ENCODE measurements around the gene DBF4B. TPM values are rescaled to one million over a fixed set of nuclear protein-coding genes. Genes with fewer than 3 reads are reported as not detected.
"Not testable (repeated sequence)": the region's sequence is repeated elsewhere in the genome, so short reads cannot be mapped to it uniquely, and the experiment has no call there.

DBF4B gene, protein sequence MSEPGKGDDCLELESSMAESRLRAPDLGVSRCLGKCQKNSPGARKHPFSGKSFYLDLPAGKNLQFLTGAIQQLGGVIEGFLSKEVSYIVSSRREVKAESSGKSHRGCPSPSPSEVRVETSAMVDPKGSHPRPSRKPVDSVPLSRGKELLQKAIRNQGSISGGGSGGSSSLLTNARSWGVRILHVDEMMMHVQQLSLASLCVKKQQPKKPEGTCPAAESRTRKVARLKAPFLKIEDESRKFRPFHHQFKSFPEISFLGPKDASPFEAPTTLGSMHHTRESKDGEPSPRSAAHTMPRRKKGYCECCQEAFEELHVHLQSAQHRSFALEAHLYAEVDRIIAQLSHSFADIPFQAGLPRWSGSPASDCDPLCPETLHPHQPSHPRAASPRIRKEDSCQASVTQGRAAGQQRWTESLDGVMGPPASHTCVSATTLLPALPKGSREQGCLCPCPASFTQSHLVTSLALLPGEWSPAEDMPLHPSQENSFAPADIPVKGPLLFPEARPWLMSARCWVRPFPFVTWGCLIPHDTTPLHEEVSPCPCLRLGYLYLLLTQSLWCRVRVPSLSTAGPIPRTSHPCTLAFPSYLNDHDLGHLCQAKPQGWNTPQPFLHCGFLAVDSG
- polyA plus RNA-seq (2013, experiment 1 of 2; ENCODE audit: insufficient read length): 8.7 TPM
- 9.4 TPM for polyA plus RNA-seq (2013, experiment 2 of 2; ENCODE audit: insufficient read length)

DNA sequence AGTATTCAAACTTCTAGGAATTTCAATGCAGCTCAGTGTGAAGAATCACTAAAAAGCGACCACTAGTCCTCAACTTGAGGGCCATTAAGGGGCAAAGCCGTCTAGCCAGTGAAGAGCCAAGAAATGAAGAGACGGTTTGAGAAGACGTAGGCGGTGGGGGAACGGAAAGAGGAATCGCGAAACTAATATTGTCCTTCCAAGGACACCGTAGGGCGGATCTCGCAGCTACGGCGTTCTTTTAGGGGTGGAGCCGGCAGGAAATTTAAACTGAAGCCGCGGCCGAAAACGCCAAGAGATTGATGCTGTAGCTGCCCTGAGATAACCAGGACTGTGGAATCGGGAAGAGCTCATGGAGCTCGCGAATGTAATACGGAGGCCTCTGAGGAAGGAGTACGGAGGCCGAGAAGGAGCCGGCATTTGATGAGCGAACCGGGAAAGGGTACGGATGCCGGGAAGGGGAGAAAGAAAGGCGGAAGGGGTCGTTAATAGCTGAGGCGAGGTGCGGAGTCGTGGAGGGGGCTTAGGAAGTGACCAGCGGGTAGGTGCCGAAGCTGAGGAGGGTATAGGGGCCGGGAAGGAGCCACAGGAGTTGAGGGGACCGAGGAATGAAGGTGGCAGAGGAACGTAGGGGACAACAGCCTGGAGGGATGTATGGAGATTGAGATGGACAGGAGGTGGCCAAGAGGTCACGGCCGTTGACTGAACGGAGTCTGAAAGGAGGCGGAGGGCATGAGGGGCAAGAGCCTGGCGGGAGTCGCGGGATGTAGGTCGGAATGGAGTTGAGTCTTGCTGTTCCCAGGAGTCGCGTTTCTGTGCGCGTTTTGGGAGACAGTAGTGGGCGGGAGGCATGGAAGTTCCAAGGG is at the start of gene DBF4B:
TSS of gene DBF4B (plus strand) at position 265 of the 863 bp plus-strand sequence. CDS start at position 421, 156 bp downstream.
- peak; percentile 93 for DNase-seq

DNA sequence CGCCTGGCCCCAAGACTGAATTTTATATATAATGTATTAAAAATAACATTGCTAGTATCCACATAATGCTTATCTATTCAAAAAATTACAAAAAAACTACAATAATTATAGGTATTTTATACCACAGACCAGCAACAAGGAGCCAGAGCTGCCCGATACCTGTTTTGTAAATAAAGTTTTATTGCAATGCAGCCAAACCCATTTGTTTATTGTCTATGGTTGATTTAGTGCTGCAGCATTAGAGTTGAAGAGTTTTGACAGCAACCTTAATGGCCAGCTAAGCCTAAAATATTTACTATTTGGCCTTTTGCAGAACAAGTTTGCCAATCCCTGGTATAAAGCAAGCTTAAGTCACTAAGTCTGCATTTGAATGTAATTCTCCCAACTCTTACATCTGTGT is 46.6 kb upstream of the DBF4B start:
- no peak for DNase-seq

DNA sequence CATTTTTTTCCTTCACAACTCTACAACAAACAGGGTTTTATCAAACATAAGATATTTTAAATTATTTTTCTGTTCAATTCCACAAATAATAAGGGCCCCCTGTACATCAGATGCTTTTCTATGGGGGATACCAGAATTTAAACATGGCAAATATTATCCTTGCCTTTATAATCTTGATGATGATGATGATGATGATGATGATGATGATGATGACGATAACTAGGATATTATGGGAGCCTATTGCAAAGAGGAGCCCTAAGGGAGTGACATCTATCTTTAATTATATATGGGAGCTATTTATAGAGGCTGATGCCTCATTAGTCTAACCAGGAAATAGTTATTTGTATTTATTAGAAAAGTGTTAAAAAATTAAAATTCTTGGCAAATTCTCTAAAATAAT is 45.4 kb upstream of the DBF4B start:
- no peak for DNase-seq

DNA sequence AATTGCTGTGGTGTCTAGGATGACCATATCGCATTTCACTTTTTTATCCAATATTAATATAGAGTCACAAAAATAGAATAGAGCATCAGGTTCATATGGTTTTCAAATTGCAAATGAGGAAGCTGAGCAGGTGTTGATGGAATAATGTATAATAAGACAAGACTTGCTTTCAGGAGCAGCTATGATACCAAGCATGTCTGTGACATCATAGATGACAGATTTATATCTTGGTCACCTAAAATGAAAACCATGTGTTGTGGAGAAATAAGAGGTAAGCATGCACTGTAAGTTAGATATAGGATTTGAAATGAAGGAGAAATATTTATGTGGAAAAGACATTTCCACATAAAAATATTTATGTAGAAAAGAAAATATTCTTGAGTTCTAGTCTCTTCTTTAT is 43.6 kb upstream of the DBF4B start:
- peak; percentile 9 for DNase-seq

DNA sequence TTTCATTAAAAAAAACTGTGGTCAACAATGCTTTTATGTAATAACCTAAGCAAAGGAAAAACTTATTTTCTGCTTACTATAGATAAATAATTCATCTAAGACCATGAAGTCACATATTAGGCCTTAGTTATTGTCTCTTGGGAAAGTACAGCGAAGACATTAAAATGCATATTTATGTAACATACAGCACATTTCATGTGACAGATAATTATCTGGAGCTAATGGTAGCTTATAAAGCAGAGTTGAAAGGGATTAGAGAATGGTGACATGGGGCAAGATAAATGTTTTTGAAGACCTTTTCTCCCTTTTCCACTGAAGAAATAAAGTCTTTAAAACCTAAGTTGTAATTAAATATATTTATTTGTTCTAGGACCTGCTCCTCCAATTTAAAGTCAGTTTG is 42.5 kb upstream of the DBF4B start:
- DNase-seq: no peak

DNA sequence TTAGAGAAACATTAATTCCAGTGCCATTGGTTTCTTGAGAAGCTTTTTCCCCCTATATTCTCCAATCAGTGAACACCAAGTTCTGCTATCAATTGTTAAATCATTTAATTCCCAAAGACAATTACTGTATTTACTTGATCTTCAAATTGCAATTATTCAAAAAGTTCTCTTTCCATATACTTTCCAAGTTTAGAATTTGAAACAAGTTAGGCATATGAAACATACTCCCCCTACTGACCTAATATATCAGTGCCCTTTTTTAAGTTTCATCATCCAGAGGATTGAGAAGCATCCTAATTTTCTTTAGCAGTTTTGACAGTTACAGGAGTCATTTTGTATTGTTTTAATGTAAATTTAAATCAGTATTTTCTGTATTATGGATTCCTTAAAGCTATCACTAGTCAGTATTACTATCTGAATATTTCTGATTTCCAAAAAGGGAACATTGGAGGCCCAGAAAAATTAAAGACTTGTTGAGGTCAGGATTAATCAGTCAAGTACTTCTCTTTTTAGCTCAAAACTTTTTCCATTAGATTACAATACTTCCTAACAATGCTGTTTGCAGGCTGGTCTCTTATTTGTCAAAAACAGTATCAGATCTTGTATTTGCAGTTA is 35.9 kb upstream of the DBF4B start:
- peak; percentile 47 for DNase-seq

DNA sequence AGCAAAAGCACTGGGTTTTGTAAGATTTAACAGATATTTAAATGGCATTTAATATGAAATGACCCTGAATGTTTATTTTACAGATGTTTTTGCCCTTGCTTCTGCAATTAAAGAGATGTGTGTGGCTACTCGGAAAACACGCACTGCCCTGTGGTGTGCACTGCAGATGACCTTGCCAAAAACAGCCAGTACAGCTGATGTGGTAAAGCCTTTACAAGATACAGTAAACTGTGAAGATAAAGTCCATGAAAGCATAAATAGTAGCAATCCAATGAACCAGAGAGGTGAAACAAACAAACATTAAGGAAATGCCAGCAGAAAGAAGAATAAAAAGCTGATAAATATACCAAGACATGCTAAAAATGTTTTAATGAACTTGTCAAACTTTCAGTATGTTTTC is 34.6 kb upstream of the DBF4B start:
- no peak for DNase-seq

DNA sequence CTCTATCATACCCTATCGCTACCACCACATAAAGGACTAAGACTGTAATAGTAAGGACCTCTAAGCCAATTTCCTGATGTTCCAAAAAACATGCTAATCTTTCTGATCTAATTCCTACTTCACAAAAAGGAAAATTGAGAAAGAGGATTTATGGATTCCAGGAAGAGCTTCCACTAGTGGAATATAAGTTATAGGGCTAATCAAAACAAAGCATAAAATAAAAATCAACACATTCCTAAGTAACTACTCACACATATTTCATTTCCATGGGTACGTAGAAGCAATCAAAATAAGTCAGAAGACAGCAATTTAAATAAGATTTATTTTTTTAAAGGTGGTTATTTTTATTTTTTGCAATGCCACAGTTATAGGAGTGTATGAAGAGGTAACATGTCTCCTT is 31.3 kb upstream of the DBF4B start:
- DNase-seq: peak; percentile 28

DNA sequence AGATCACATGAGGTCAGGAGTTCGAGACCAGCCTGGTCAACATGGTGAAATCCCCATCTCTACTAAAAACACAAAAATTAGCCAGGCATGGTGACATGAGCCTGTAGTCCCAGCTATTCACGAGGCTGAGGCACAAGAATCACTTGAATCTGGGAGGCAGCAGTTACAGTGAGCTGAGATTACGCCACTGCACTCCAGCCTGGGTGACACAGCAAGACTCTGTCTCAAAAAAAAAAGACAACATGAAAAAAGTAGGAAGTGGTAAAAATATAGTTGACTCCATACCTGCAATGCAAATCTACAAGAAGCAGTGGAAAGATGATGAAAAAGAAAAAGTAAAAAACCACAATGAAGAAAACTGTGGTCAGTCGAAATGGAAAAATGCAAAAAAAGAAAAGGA is 25.2 kb upstream of the DBF4B start:
- DNase-seq: not testable (repeated sequence)

DNA sequence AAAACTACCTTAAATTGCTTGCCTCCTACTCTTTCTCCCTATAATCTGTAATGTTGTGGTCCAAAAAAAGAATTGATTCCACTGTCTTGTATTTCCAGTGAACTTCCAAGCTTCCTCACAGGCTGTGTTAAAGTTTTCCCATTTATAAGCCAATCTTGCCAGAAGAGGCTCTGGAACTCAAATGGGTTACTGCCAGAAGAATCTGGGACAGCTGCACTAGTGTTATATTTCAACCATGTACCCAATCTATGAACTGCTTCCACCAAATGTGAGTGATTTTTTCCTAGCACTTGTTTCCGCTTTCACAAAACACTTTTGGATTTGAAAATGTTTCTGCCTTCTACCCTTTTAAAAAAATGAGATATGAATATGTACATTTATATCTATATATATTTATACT is 20.7 kb upstream of the DBF4B start:
- no peak for DNase-seq

DNA sequence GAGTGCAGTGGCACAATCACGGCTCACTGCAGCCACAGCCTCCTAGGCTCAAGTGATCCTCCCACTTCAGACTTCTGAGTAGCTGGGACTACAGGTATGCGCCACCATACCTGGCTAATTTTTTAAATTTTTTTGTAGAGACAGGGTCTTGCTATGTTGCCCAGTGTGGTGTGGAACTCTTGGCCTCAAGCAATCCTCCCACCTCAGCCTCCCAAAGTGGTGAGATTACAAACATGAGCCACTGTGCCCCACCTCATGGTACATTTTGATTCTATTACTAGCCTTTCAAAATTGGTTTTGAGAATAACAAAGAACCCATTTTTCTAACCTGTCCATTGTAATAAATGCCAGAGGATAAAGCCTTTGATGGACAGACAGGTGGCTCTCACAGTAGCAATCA is 20.3 kb upstream of the DBF4B start:
- DNase-seq: no peak

DNA sequence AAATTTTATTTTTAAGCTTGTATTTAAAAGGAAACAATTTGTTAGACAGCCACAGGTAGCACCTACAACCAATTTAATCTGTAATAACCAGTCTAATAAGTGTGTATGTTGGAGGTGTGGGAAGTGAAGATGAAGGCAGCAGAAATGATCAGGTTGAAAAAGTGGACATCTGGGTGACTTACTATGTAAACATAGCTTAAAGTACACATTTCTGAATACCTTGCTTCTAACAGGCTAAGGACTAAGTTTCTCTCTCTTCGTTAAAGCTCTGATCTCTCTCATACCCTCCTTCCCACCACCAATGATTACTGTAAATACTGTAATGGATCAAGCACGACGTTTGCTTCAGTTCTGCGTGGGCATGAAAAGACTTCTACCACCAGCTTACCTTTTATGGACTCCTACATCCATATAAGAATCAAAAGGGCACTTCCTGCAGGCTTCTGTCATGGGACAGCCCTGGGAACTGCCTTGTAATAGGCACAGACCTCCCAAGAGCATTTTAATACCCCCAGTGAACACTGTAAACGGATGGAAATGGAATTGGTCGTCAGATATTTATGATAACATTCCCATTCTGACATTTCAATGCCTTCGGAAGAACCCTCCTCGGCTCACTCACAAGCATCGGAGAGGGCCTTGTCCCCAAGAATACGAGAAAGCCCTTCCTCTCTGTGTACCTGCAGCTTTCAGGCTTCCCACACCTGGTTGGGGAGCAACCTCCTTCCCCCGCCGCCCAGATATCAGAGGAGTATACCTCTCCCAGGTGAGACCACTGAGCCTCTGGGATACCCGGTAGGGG is 19.6 kb upstream of the DBF4B start:
- no peak for DNase-seq

DNA sequence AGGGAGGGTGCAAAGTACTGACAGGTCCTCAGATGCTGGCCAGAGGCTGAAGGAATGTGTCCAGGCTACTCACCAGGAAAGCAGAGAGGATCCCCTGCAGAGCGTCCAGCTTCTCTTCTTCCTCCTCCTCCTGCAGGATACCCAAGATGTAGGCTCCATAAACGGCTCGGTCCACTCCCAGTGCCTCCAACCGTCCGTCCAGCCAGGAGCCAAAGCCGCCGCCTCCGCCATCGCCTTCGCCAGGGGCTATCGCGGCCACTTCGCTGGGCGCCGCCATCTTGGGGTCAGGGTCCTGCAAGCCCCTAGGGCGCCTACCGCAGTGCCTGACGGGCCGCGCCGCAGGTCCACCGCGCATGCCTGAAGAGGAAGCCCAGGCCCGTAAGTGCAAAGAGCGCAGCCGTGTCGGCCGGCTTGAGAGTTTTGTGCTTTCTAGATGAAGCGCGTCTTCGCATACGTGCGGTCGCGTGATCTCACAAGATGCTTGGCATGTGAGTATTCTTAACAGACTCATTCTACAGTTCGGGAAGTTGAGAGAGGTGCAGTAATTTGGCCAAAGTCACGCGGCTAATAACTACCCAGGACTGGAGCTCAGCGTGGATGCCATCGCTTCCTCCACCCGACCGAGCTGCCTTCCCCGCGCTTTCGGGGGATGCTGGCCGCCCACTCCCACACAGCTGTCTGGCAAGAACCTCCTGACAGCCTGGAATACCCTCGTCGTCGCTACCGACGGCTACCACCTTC is 18.8 kb upstream of the DBF4B start, which contains the start of gene CCDC43:
TSS of gene CCDC43 (minus strand) at position 300 of the 741 bp plus-strand sequence. CDS start at position 277, 23 bp downstream.
- DNase-seq: peak; percentile 94

DNA sequence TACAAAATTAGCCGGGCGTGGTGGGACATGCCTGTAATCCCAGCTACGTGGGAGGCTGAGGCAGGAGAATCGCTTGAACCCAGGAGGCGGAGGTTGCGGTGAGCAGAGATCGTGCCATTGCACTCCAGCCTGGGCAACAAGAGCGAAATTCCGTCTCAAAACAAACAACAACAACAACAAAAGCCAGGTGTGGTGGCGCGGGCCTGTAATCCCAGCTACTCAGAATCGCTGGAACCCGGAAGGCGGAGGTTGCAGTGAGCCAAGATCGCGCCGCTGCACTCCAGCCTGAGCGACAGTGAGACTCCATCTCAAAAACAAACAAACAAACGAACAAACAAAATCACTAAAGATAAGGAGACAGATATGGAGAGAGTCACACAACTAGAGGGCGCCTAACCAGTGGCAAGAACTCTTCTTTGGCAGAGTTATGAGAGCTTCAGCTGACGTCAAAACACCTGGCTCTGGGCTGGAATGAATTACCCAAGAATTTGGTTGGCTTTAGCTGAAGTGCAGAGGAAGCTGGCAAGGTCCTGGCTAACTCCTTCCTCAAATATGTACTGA is 17.6 kb upstream of the DBF4B start:
- DNase-seq: peak; percentile 24

DNA sequence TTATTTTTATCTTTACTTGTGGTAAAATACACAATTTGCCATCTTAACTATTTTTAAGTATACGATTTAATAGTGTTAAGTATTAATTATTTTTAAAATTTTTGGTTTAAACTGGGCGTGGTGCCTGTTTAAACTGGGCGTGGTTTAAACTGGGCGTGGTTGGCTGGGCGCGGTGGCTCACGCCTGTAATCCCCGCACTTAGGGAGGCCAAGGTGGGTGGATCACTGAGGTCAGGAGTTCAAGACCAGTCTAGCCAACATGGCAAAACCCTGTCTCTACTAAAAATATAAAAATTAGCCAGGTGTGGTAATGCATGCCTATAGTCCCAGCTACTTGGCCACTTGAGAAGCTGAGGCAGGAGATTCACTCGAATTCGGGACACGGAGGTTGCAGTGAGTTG is 14.9 kb upstream of the DBF4B start:
- DNase-seq: no peak

DNA sequence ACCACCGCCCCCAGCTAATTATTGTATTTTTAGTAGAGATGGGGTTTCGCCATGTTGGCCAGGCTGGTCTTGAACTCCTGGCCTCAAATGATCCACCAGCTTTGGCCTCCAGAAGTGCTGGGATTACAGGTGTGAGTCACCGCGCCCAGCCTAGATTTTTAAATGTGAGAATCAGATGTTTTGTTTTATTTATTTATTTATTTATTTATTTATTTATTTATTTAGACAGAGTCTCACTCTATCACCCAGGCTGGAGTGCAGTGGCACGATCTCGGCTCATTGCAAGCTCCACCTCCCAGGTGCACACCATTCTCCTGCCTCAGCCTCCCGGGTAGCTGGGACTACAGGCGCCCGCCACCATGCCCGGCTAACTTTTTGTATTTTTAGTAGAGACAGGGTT is 8.2 kb upstream of the DBF4B start:
- not testable (repeated sequence) for DNase-seq

DNA sequence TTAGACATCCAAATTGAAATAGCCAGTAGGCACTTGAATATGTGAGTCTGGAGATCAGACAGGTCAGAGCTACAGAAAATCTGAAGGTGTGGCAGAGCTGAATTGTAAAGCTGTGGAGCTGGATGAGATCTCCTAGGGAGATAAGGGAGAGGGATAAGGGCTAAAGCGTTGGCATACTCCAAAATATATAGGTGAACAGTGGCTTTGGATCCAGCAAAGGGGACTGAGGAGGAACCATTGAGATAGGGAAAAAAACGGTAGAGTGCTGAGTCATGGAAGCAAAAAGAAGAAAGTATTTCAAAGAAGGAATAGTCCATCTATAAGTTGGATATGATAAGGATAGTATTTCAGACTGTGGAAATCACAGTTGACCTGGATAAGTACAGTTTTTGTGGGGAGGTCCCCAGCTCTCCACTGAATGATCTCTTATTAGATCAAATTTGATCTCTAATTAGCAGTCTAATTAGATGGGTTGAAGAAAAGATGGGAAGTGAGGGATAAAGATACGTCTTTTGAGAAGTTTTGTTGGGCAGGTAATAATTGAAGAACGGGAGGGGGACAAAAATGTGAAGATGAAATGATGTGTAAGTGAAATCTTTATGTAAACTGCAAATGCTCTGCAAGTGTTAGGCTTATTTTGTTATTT is 587 bp upstream of the DBF4B start:
- DNase-seq: no peak

DNA sequence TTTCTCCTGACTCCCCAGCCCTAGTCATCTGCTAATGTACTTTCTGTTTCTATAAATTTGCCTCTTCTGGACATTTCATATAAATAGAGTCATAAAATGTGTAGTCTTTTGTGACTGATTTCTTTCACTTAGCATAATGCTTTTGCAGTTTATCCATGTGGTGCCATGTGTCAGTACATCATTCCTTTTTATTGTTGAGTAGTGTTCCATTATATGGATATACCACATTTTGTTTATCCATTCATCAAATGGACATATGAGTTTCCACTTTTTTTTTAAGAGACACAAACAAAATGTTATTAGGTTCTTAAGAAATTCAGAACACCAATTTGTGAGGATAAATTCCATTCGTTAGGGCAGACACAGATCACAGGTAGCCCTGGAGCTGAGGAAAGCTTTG is 11.0 kb downstream of the DBF4B start:
- DNase-seq: no peak

DNA sequence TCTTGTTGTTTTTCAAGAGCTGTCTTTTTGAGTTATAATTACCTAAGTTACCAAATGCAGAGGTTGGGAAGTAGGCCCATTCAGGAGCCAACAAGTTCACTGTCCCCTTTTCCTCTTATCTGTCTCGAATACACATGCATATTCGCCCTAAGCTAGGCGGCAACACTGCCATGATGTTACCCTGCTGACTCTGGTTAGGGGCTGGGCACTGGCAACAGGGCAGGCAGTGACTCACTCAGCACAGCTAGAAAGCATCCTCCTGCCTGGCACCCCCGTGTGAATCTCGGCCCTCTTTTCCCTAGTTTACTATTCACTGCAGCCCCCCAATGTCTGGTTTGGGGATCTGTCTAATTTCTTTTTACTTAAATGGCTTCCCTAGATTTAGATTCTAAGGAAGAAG is 13.8 kb downstream of the DBF4B start:
- no peak for DNase-seq

DNA sequence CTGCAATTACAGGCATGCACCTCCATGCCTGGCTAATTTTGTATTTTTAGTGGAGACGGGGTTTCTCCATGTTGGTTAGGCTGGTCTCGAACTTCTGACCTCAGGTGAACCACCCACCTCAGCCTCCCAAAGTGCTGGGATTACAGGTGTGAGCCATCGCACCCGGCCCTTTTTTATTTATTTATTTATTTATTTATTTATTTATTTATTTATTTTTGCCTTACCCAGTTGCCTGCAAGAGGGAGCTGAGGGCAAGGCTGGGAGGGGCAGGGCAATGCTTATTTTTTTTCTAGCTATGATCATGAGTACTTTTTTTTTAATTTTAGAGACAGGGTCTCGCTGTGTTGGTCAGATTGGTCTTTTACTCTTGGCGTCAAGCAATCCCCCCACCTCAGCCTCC is 17.7 kb downstream of the DBF4B start:
- DNase-seq: not testable (repeated sequence)
